ENCODE data around the gene DOCK1. TPM values are rescaled to one million over a fixed set of nuclear protein-coding genes. Genes with fewer than 3 reads are reported as not detected.

The DOCK1 gene
- polyA plus RNA-seq, 1 donor from 2014 or later: 2.7 TPM

- H2AFZ ChIP-seq (ENCODE audit: low read depth, low read length): peak within 1 kb of the TSS; percentile 22
- H3K9me3 ChIP-seq (ENCODE audit: low read length): no peaks in the 10 kb centered on the region
- H3K9me2 ChIP-seq (ENCODE audit: insufficient read depth, low read length): no peaks in the 10 kb centered on the region
- H4K20me1 ChIP-seq (ENCODE audit: insufficient read depth): no peaks in the 10 kb centered on the region
- H3K27me3 ChIP-seq (ENCODE audit: insufficient read depth, low read depth, low read length): peaks cover 44% of the 10 kb centered on the region
- H3F3A ChIP-seq (ENCODE audit: insufficient read depth, low read length, poor library complexity, severe bottlenecking): no peaks in the 10 kb centered on the region
- TF ChIP-seq CTCF (IDR thresholded peaks at IDR 0.05; ENCODE audit: poor library complexity, severe bottlenecking) (peak; percentile 79), REST (IDR thresholded peaks at IDR 0.05; ENCODE audit: borderline replicate concordance) (no peak), SMC3 (conservative IDR thresholded peaks at IDR 0.05; ENCODE audit: poor library complexity) (peak; percentile 85), EP300 (conservative IDR thresholded peaks at IDR 0.05; ENCODE audit: poor library complexity, severe bottlenecking) (no peak), EZH2 (IDR thresholded peaks at IDR 0.05; ENCODE audit: borderline replicate concordance, insufficient read depth, low read length, poor library complexity, severe bottlenecking) (no peak), POLR2AphosphoS5 (IDR thresholded peaks at IDR 0.05) (peak; percentile 2), MXI1 (conservative IDR thresholded peaks at IDR 0.05; ENCODE audit: poor library complexity, severe bottlenecking) (peak; percentile 7), TAF1 (IDR thresholded peaks at IDR 0.05; ENCODE audit: low read depth) (no peak), RAD21 (conservative IDR thresholded peaks at IDR 0.05) (peak; percentile 79)
- H3K4me2 ChIP-seq (ENCODE audit: low read length): peak within 1 kb of the TSS; percentile 76
- no peaks in the 10 kb centered on the region for H3K36me3 ChIP-seq (ENCODE audit: insufficient read depth, low read length)
- H3K9ac ChIP-seq (ENCODE audit: low read length): peak within 1 kb of the TSS; percentile 64
- no peak within 1 kb of the TSS for H3K27ac ChIP-seq (ENCODE audit: low read length)
- H3K79me2 ChIP-seq (replicated peaks; ENCODE audit: insufficient read depth, low read length): no peaks in the 10 kb centered on the region
- peak within 1 kb of the TSS; percentile 86 for H3K4me3 ChIP-seq (ENCODE audit: low read length)
Measured at GRCh38 chr10:127196282-127197153, 291.3 kb downstream of the DOCK1 start, which contains the start of gene INSYN2A. Gene INSYN2A, minus strand, starts transcription at chr10:127196591. Its CDS starts 20,196 bp downstream, at chr10:127176395.

GRCh38 chr10:127197154-127197432, 291.9 kb downstream of the DOCK1 start:
- H2AFZ ChIP-seq (ENCODE audit: low read depth, low read length): peak overlapping the region; percentile 22
- no peaks in the 10 kb centered on the region for H3K9me3 ChIP-seq (ENCODE audit: low read length)
- peak overlapping the region; percentile 86 for H3K4me3 ChIP-seq (ENCODE audit: low read length)
- H4K20me1 ChIP-seq (ENCODE audit: insufficient read depth): no peaks in the 10 kb centered on the region
- peak overlapping the region; percentile 64 for H3K9ac ChIP-seq (ENCODE audit: low read length)
- no peaks in the 10 kb centered on the region for H3K9me2 ChIP-seq (ENCODE audit: insufficient read depth, low read length)
- no peaks in the 10 kb centered on the region for H3F3A ChIP-seq (ENCODE audit: insufficient read depth, low read length, poor library complexity, severe bottlenecking)
- H3K36me3 ChIP-seq (ENCODE audit: insufficient read depth, low read length): no peaks in the 10 kb centered on the region
- H3K79me2 ChIP-seq (replicated peaks; ENCODE audit: insufficient read depth, low read length): no peaks in the 10 kb centered on the region
- peaks cover 44% of the 10 kb centered on the region for H3K27me3 ChIP-seq (ENCODE audit: insufficient read depth, low read depth, low read length)
- TF ChIP-seq MXI1 (conservative IDR thresholded peaks at IDR 0.05; ENCODE audit: poor library complexity, severe bottlenecking): no peak
- no peak for TF ChIP-seq EZH2 (IDR thresholded peaks at IDR 0.05; ENCODE audit: borderline replicate concordance, insufficient read depth, low read length, poor library complexity, severe bottlenecking)
- no peak for TF ChIP-seq EP300 (conservative IDR thresholded peaks at IDR 0.05; ENCODE audit: poor library complexity, severe bottlenecking)
- TF ChIP-seq POLR2AphosphoS5 (IDR thresholded peaks at IDR 0.05): no peak
- no peak for TF ChIP-seq CTCF (IDR thresholded peaks at IDR 0.05; ENCODE audit: poor library complexity, severe bottlenecking)
- TF ChIP-seq REST (IDR thresholded peaks at IDR 0.05; ENCODE audit: borderline replicate concordance): no peak
- no peak overlapping the region for H3K27ac ChIP-seq (ENCODE audit: low read length)
- H3K4me2 ChIP-seq (ENCODE audit: low read length): peak overlapping the region; percentile 76

All from neural cell (in vitro differentiated cells).